ENCODE data around the gene FLT4. TPM values are rescaled to one million over a fixed set of nuclear protein-coding genes. Genes with fewer than 3 reads are reported as not detected.

Gene FLT4
- total and polyA plus RNA-seq, 2 experiments from 2014 or later: 3.4 to 13.8 TPM

DNA sequence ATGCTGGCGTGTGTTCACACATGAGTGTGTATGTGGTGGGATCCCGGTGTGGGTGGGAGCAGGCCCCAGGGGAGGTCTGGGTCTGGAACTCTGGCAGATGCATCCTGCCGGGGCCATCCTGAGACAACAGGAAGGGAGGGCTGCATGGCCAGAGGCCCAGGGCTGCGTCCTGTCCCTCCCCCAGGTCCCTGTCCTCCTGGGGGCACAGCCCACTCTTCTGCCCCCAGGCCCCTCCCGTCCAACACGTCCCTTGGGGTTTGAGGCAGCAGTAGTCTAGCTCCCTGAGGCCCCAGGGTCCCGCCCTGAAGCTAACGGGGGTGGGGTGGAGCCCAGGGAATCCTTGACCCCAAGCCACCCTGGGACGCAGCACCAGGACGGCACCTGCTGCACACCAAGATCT lies 16.6 kb downstream of the FLT4 start:
- no peak overlapping the region for H2AFZ ChIP-seq
- H3K4me2 ChIP-seq: no peak overlapping the region
- ATAC-seq (no peak), DNase-seq (ENCODE audit: low spot score) (no peak)
- H3K79me2 ChIP-seq (replicated peaks; ENCODE audit: insufficient read depth): no peaks in the 10 kb centered on the region
- Mint-ChIP-seq H3K4me3 (no peak overlapping the region), H3K27ac (no peak overlapping the region), H3K36me3 (ENCODE audit: low read depth) (no peaks in the 10 kb centered on the region), H3K4me1 (peaks cover 9% of the 10 kb centered on the region), H3K9me3 (peaks cover 10% of the 10 kb centered on the region; the same call in 2 of the 3 replicates), H3K27me3 (ENCODE audit: insufficient read depth, low read depth, poor library complexity) (peaks cover 7% of the 10 kb centered on the region)
- H3K9me2 ChIP-seq (ENCODE audit: insufficient read depth): no peaks in the 10 kb centered on the region
- no peaks in the 10 kb centered on the region for H3K4me1 ChIP-seq (ENCODE audit: insufficient read depth)
- no peak overlapping the region for H3K27ac ChIP-seq (ENCODE audit: low read depth)
- no peaks in the 10 kb centered on the region for H3K27me3 ChIP-seq (ENCODE audit: insufficient read depth)
- H3K4me3 ChIP-seq: no peak overlapping the region
- no peaks in the 10 kb centered on the region for H3K36me3 ChIP-seq (ENCODE audit: insufficient read depth)
- H4K20me1 ChIP-seq (replicated peaks; ENCODE audit: insufficient read depth): no peaks in the 10 kb centered on the region
- H3F3A ChIP-seq (replicated peaks; ENCODE audit: low read depth): no peaks in the 10 kb centered on the region
- TF ChIP-seq STAT1 (IDR thresholded peaks at IDR 0.05; ENCODE audit: unreplicated experiment) (no peak), JUNB (IDR thresholded peaks at IDR 0.05; ENCODE audit: unreplicated experiment) (no peak), POLR2AphosphoS5 (IDR thresholded peaks at IDR 0.05; ENCODE audit: low read depth) (no peak), EZH2phosphoT487 (IDR thresholded peaks at IDR 0.05; ENCODE audit: unreplicated experiment) (no peak), EZH2 (IDR thresholded peaks at IDR 0.05; ENCODE audit: low read depth, unreplicated experiment) (no peak), ZNF331 (CRISPR knock-in tag; IDR thresholded peaks at IDR 0.05; ENCODE audit: low read depth) (no peak), ZNF114 (CRISPR knock-in tag; IDR thresholded peaks at IDR 0.05) (no peak), NANOG (IDR thresholded peaks at IDR 0.05; ENCODE audit: borderline replicate concordance) (no peak), CREB1 (CRISPR knock-in tag; IDR thresholded peaks at IDR 0.05; ENCODE audit: low read depth) (no peak)
- TF ChIP-seq, protein P1, sequence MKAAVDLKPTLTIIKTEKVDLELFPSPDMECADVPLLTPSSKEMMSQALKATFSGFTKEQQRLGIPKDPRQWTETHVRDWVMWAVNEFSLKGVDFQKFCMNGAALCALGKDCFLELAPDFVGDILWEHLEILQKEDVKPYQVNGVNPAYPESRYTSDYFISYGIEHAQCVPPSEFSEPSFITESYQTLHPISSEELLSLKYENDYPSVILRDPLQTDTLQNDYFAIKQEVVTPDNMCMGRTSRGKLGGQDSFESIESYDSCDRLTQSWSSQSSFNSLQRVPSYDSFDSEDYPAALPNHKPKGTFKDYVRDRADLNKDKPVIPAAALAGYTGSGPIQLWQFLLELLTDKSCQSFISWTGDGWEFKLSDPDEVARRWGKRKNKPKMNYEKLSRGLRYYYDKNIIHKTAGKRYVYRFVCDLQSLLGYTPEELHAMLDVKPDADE (IDR thresholded peaks at IDR 0.05): no peak
- TF ChIP-seq, protein P2, sequence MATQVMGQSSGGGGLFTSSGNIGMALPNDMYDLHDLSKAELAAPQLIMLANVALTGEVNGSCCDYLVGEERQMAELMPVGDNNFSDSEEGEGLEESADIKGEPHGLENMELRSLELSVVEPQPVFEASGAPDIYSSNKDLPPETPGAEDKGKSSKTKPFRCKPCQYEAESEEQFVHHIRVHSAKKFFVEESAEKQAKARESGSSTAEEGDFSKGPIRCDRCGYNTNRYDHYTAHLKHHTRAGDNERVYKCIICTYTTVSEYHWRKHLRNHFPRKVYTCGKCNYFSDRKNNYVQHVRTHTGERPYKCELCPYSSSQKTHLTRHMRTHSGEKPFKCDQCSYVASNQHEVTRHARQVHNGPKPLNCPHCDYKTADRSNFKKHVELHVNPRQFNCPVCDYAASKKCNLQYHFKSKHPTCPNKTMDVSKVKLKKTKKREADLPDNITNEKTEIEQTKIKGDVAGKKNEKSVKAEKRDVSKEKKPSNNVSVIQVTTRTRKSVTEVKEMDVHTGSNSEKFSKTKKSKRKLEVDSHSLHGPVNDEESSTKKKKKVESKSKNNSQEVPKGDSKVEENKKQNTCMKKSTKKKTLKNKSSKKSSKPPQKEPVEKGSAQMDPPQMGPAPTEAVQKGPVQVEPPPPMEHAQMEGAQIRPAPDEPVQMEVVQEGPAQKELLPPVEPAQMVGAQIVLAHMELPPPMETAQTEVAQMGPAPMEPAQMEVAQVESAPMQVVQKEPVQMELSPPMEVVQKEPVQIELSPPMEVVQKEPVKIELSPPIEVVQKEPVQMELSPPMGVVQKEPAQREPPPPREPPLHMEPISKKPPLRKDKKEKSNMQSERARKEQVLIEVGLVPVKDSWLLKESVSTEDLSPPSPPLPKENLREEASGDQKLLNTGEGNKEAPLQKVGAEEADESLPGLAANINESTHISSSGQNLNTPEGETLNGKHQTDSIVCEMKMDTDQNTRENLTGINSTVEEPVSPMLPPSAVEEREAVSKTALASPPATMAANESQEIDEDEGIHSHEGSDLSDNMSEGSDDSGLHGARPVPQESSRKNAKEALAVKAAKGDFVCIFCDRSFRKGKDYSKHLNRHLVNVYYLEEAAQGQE (IDR thresholded peaks at IDR 0.05; ENCODE audit: unreplicated experiment): no peak
- TF ChIP-seq, protein P3, sequence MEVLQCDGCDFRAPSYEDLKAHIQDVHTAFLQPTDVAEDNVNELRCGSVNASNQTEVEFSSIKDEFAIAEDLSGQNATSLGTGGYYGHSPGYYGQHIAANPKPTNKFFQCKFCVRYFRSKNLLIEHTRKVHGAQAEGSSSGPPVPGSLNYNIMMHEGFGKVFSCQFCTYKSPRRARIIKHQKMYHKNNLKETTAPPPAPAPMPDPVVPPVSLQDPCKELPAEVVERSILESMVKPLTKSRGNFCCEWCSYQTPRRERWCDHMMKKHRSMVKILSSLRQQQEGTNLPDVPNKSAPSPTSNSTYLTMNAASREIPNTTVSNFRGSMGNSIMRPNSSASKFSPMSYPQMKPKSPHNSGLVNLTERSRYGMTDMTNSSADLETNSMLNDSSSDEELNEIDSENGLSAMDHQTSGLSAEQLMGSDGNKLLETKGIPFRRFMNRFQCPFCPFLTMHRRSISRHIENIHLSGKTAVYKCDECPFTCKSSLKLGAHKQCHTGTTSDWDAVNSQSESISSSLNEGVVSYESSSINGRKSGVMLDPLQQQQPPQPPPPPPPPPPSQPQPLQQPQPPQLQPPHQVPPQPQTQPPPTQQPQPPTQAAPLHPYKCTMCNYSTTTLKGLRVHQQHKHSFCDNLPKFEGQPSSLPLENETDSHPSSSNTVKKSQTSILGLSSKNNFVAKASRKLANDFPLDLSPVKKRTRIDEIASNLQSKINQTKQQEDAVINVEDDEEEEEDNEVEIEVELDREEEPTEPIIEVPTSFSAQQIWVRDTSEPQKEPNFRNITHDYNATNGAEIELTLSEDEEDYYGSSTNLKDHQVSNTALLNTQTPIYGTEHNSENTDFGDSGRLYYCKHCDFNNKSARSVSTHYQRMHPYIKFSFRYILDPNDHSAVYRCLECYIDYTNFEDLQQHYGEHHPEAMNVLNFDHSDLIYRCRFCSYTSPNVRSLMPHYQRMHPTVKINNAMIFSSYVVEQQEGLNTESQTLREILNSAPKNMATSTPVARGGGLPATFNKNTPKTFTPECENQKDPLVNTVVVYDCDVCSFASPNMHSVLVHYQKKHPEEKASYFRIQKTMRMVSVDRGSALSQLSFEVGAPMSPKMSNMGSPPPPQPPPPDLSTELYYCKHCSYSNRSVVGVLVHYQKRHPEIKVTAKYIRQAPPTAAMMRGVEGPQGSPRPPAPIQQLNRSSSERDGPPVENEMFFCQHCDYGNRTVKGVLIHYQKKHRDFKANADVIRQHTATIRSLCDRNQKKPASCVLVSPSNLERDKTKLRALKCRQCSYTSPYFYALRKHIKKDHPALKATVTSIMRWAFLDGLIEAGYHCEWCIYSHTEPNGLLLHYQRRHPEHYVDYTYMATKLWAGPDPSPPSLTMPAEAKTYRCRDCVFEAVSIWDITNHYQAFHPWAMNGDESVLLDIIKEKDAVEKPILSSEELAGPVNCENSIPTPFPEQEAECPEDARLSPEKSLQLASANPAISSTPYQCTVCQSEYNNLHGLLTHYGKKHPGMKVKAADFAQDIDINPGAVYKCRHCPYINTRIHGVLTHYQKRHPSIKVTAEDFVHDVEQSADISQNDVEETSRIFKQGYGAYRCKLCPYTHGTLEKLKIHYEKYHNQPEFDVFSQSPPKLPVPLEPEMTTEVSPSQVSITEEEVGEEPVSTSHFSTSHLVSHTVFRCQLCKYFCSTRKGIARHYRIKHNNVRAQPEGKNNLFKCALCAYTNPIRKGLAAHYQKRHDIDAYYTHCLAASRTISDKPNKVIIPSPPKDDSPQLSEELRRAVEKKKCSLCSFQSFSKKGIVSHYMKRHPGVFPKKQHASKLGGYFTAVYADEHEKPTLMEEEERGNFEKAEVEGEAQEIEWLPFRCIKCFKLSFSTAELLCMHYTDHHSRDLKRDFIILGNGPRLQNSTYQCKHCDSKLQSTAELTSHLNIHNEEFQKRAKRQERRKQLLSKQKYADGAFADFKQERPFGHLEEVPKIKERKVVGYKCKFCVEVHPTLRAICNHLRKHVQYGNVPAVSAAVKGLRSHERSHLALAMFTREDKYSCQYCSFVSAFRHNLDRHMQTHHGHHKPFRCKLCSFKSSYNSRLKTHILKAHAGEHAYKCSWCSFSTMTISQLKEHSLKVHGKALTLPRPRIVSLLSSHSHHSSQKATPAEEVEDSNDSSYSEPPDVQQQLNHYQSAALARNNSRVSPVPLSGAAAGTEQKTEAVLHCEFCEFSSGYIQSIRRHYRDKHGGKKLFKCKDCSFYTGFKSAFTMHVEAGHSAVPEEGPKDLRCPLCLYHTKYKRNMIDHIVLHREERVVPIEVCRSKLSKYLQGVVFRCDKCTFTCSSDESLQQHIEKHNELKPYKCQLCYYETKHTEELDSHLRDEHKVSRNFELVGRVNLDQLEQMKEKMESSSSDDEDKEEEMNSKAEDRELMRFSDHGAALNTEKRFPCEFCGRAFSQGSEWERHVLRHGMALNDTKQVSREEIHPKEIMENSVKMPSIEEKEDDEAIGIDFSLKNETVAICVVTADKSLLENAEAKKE (CRISPR knock-in tag; IDR thresholded peaks at IDR 0.05): no peak
- TF ChIP-seq, protein P4, sequence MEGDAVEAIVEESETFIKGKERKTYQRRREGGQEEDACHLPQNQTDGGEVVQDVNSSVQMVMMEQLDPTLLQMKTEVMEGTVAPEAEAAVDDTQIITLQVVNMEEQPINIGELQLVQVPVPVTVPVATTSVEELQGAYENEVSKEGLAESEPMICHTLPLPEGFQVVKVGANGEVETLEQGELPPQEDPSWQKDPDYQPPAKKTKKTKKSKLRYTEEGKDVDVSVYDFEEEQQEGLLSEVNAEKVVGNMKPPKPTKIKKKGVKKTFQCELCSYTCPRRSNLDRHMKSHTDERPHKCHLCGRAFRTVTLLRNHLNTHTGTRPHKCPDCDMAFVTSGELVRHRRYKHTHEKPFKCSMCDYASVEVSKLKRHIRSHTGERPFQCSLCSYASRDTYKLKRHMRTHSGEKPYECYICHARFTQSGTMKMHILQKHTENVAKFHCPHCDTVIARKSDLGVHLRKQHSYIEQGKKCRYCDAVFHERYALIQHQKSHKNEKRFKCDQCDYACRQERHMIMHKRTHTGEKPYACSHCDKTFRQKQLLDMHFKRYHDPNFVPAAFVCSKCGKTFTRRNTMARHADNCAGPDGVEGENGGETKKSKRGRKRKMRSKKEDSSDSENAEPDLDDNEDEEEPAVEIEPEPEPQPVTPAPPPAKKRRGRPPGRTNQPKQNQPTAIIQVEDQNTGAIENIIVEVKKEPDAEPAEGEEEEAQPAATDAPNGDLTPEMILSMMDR (conservative IDR thresholded peaks at IDR 0.05; ENCODE audit: low read depth in 2 of 2): no peak
